Nephron (organoid): ENCODE results near the gene LURAP1L.

Experiments used
- H3K27ac Mint-ChIP-seq, 3 experiments: 2 replicates each; pipeline ENCODE4 v1.8.0; 2020; ENCODE audit warnings: mixed read lengths in 3 of 3, mild to moderate bottlenecking in 2 of 3, moderate library complexity in 1 of 3
- H3K27me3 Mint-ChIP-seq: 2 replicates; pipeline ENCODE4 v1.8.0; 2021; ENCODE audit warnings: low read depth, mild to moderate bottlenecking, moderate library complexity, mixed read lengths
- H3K36me3 Mint-ChIP-seq: 2 replicates; pipeline ENCODE4 v1.8.0; 2020; ENCODE audit warnings: low read depth, mixed read lengths
- H3K4me1 Mint-ChIP-seq: 2 replicates; pipeline ENCODE4 v1.8.0; 2020; ENCODE audit warnings: mixed read lengths
- H3K4me3 Mint-ChIP-seq, 3 experiments: 2 replicates each; pipeline ENCODE4 v1.8.0; 2020; ENCODE audit warnings: mild to moderate bottlenecking in 3 of 3, mixed read lengths in 3 of 3, moderate library complexity in 2 of 3
- H3K9me3 Mint-ChIP-seq: 2 replicates; pipeline ENCODE4 v1.8.0; 2020; ENCODE audit warnings: mixed read lengths
- TF ChIP-seq, protein P1 (sequence below), 3 experiments: fragments of 200-600 bp; sonication (generic); IDR thresholded peaks; one replicate each; pipeline ENCODE4 v1.5.0; 2021; ENCODE audit warnings: antibody characterized with exemption in 3 of 3; ENCODE audit not compliant: unreplicated experiment in 3 of 3

LURAP1L gene

DNA sequence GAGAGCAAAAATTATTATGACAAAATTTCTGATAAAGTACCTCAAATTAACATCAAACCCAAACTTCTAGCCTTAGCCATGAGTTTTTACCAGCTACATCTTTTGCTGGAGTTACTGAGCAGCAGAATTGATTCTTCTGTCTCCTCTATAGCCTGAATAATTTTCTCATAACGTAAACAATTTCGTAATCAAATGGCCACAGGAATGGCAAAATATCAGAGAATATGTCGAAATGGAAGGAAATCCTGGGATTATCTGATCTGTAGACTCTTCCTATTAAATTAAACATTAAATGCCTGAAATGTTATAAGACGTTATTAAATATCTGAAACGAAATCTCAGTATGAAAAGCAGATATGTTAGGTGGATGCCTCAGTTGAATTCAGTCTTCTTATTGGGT lies 41.1 kb downstream of the LURAP1L start:
- TF ChIP-seq, protein P1, sequence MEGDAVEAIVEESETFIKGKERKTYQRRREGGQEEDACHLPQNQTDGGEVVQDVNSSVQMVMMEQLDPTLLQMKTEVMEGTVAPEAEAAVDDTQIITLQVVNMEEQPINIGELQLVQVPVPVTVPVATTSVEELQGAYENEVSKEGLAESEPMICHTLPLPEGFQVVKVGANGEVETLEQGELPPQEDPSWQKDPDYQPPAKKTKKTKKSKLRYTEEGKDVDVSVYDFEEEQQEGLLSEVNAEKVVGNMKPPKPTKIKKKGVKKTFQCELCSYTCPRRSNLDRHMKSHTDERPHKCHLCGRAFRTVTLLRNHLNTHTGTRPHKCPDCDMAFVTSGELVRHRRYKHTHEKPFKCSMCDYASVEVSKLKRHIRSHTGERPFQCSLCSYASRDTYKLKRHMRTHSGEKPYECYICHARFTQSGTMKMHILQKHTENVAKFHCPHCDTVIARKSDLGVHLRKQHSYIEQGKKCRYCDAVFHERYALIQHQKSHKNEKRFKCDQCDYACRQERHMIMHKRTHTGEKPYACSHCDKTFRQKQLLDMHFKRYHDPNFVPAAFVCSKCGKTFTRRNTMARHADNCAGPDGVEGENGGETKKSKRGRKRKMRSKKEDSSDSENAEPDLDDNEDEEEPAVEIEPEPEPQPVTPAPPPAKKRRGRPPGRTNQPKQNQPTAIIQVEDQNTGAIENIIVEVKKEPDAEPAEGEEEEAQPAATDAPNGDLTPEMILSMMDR (IDR thresholded peaks at IDR 0.05; ENCODE audit: unreplicated experiment in 3 of 3), result no peak
- peaks cover 8% of the 10 kb centered on the region for H3K36me3 Mint-ChIP-seq
- H3K27me3 Mint-ChIP-seq, result no peaks in the 10 kb centered on the region
- H3K4me1 Mint-ChIP-seq, result peaks cover 53% of the 10 kb centered on the region
- H3K4me3 Mint-ChIP-seq, result no peak overlapping the region
- H3K9me3 Mint-ChIP-seq, result no peaks in the 10 kb centered on the region
- H3K27ac Mint-ChIP-seq, result peak overlapping the region; percentile 32 to 99 (median 96)

- no peak overlapping the region for H3K4me3 Mint-ChIP-seq
- H3K36me3 Mint-ChIP-seq, result peaks cover 7% of the 10 kb centered on the region
- H3K27ac Mint-ChIP-seq, result peak overlapping the region; percentile 34 to 95 (median 73)
- no peaks in the 10 kb centered on the region for H3K27me3 Mint-ChIP-seq
- TF ChIP-seq, protein P1 (IDR thresholded peaks at IDR 0.05; ENCODE audit: unreplicated experiment in 3 of 3), result no peak
- no peaks in the 10 kb centered on the region for H3K9me3 Mint-ChIP-seq
- H3K4me1 Mint-ChIP-seq, result peaks cover 54% of the 10 kb centered on the region
Measured at GRCh38 chr9:12816656-12817101, 41.9 kb downstream of the LURAP1L start.

- Mint-ChIP-seq H3K27me3 (no peaks in the 10 kb centered on the region), H3K4me1 (peaks cover 47% of the 10 kb centered on the region), H3K4me3 (no peak overlapping the region), H3K9me3 (no peaks in the 10 kb centered on the region), H3K36me3 (peaks cover 5% of the 10 kb centered on the region), H3K27ac (peak overlapping the region; percentile 73 to 95 (median 86))
- TF ChIP-seq, protein P1 (IDR thresholded peaks at IDR 0.05; ENCODE audit: unreplicated experiment in 3 of 3), result no peak
Measured at GRCh38 chr9:12817702-12818101, 42.9 kb downstream of the LURAP1L start.

- TF ChIP-seq, protein P1 (IDR thresholded peaks at IDR 0.05; ENCODE audit: unreplicated experiment in 3 of 3), result peak in 1 of 3 experiments; percentile 31
- no peaks in the 10 kb centered on the region for H3K27me3 Mint-ChIP-seq
- peak overlapping the region in 2 of 3 experiments; percentile 12 to 36 for H3K4me3 Mint-ChIP-seq
- H3K27ac Mint-ChIP-seq, result peak overlapping the region; percentile 73 to 95 (median 95)
- peaks cover 47% of the 10 kb centered on the region for H3K4me1 Mint-ChIP-seq
- no peaks in the 10 kb centered on the region for H3K9me3 Mint-ChIP-seq
- H3K36me3 Mint-ChIP-seq, result peaks cover 5% of the 10 kb centered on the region
Measured at GRCh38 chr9:12818431-12819000, 43.7 kb downstream of the LURAP1L start.

DNA sequence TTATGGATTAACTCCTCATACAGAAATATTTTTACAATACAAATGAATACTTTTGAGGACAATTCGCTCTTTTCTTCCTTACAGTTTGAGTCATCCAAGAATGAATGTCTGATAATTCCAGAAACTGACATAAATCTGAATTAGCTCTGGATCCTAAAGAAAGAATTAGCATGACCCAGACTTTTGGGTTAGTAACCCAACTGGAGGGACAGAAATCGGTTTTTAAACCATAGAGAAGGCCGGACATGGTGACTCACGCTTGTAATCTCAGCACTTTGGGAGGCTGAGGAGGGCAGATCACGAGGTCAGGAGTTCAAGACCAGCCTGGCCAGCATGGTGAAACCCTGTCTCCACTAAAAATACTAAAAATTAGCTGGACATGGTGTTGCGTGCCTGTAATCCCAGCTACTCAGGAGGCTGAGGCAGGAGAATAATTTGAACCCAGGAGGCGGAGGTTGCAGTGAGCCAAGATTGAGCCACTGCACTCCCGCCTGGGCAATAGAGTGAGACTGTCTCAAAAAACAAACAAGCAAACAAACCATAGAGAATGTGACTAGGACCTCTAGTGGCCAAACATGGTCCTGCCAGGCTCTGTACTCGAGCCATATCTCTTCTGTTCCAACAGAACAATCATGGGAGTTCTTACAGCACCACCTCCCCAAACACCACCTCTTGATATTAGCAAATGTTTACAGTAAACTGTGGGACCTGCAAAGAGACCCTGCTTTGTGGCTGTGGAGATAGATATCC lies 44.8 kb downstream of the LURAP1L start:
- TF ChIP-seq, protein P1 (IDR thresholded peaks at IDR 0.05; ENCODE audit: unreplicated experiment in 3 of 3), result peak; percentile 25 to 35 (median 34)
- H3K9me3 Mint-ChIP-seq, result no peaks in the 10 kb centered on the region

More for the DNA sequence above, 44.8 kb downstream of the LURAP1L start:
- Mint-ChIP-seq H3K27me3 (no peaks in the 10 kb centered on the region), H3K4me1 (peaks cover 45% of the 10 kb centered on the region), H3K4me3 (no peak overlapping the region), H3K27ac (peak overlapping the region; percentile 72 to 95 (median 73)), H3K36me3 (peaks cover 5% of the 10 kb centered on the region)
